Fibroblast of lung (primary cell): ENCODE results near the gene CFAP97D2.

Experiments
- EZH2 ChIP-seq: IDR thresholded peaks from 2 replicates; pipeline ENCODE4 v1.5.1; 2012; ENCODE audit warnings: low read length, control low read depth, mild to moderate bottlenecking; ENCODE audit errors: missing control alignments
- TF ChIP-seq, protein P1 (sequence below), 2 donors: IDR thresholded peaks in 1 of 2; conservative IDR thresholded peaks in 1 of 2; 1 replicate in 1 of 2; 2 replicates in 1 of 2; pipeline ENCODE4 v1.5.1; 2011 to 2012; ENCODE audit warnings: low read length in 2 of 2, control low read depth in 1 of 2, inconsistent platforms in 1 of 2, low read depth in 1 of 2, mild to moderate bottlenecking in 1 of 2

DNA sequence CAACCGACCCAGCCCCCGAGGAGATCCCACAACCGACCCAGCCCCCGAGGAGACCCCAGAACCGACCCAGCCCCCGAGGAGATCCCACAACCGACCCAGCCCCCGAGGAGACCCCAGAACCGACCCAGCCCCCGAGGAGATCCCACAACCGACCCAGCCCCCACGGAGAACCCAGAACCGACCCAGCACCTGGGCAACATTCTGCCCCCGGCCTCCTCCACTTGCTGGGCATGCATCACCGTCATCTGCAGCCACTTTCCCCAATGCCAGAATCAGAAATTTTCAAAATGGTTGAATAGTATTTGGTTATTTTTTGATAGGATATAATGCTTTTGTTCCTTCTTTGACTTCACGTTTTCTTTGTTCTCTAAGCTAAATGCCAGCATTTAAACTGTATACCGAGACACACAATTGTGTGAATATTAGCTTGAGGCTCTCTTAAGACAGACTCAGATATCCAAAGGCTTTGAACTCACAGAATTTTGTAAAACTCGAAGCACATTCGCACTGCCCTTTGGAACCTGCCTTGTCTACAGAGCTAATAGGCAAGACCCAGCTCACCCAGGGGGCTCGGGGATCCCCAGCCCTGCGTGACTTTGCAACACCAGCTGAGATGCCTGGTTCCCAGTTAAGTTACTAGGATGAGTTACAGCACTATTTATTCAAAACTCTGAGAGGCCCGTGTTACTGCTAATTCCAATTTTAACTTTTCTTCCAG, 31.1 kb upstream of the CFAP97D2 start:
- TF ChIP-seq, protein P1, sequence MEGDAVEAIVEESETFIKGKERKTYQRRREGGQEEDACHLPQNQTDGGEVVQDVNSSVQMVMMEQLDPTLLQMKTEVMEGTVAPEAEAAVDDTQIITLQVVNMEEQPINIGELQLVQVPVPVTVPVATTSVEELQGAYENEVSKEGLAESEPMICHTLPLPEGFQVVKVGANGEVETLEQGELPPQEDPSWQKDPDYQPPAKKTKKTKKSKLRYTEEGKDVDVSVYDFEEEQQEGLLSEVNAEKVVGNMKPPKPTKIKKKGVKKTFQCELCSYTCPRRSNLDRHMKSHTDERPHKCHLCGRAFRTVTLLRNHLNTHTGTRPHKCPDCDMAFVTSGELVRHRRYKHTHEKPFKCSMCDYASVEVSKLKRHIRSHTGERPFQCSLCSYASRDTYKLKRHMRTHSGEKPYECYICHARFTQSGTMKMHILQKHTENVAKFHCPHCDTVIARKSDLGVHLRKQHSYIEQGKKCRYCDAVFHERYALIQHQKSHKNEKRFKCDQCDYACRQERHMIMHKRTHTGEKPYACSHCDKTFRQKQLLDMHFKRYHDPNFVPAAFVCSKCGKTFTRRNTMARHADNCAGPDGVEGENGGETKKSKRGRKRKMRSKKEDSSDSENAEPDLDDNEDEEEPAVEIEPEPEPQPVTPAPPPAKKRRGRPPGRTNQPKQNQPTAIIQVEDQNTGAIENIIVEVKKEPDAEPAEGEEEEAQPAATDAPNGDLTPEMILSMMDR (conservative IDR thresholded peaks at IDR 0.05 in 1 of 2, IDR thresholded peaks at IDR 0.05 in 1 of 2; ENCODE audit: low read depth in 1 of 2, low read length in 2 of 2): no peak
- no peak for TF ChIP-seq EZH2
